Stimulated activated naive B cell treated with anti-CD40 and anti-IgM and Interleukin-4, amounts not matched to agents 10 μg/mL and 1 μg/mL and 100 μg/mL, for 72 hours (primary cell): ENCODE measurements around the gene KLHL22.

Source experiments
- ATAC-seq, 2 donors: fragments of 150-1000 bp; cut with Tn5 transposase; replicated peaks; 2 replicates each; pipeline ENCODE4 v1.10.0; 2021; ENCODE audit warnings: moderate library complexity in 1 of 2
- DNase-seq: peaks from one replicate; pipeline ENCODE4 v3.0.0; 2021
- H3K27ac Mint-ChIP-seq: one replicate; pipeline ENCODE4 v1.8.0; 2022; ENCODE audit warnings: mild to moderate bottlenecking, mixed read lengths
- H3K27me3 Mint-ChIP-seq, 2 donors: one replicate each; pipeline ENCODE4 v1.8.0; 2022; ENCODE audit warnings: mixed read lengths in 2 of 2
- H3K36me3 Mint-ChIP-seq, 2 donors: one replicate each; pipeline ENCODE4 v1.8.0; 2022; ENCODE audit warnings: mixed read lengths in 2 of 2, mild to moderate bottlenecking in 1 of 2
- H3K4me1 Mint-ChIP-seq, 2 donors: one replicate each; pipeline ENCODE4 v1.8.0; 2022; ENCODE audit warnings: mixed read lengths in 2 of 2, mild to moderate bottlenecking in 1 of 2
- H3K4me3 Mint-ChIP-seq, 2 donors: one replicate each; pipeline ENCODE4 v1.8.0; 2022; ENCODE audit warnings: mild to moderate bottlenecking in 2 of 2, mixed read lengths in 2 of 2, moderate library complexity in 1 of 2
- H3K9me3 Mint-ChIP-seq, 2 donors: one replicate each; pipeline ENCODE4 v1.8.0; 2022; ENCODE audit warnings: mixed read lengths in 2 of 2, mild to moderate bottlenecking in 1 of 2

KLHL22 gene

DNA sequence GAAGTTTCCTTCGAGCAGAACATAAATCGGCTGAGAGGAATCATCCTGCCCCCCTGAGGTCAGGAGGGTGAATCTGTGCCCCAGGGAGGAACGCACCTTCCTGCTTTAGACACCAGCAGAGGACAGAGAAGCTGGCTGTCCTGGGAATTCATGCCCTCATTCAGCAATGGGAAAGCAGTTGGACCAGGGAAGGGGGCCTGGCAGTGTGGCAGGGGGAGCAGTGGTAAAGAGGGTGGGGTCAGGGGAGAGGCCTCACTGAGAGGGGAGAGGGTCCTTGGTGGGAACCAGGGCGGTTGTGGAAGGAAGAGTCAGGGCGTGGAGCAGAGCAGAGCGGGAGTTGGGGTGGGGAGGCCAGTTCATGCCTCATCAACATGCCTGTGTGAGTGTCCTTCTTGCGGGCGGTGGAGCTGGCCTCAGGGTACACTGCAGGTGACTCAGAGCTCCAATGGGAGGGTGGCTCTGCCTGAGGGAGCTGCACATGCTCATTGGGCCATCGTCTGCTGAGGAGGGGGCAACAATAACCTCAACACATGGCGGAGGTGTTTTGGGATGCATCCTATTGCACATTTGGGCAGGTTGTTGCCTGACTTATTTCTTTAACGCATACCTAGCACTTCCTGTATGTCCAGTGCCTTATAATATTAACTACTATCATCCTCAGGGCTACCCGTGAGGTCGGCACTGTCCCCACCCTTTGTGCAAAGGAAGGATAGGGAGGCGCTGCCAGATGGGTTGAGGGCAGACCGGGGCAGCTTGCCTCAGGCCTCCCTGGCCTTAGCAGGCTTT, 35.0 kb upstream of the KLHL22 start:
- Mint-ChIP-seq H3K36me3 (peaks cover 24 to 50% of the 10 kb centered on the region in 2 donors), H3K9me3 (no peaks in the 10 kb centered on the region), H3K27me3 (no peaks in the 10 kb centered on the region), H3K27ac (peak overlapping the region; percentile 47), H3K4me1 (peaks cover 32 to 48% of the 10 kb centered on the region in 2 donors), H3K4me3 (no peak overlapping the region)
- DNase-seq (no peak), ATAC-seq (no peak)

DNA sequence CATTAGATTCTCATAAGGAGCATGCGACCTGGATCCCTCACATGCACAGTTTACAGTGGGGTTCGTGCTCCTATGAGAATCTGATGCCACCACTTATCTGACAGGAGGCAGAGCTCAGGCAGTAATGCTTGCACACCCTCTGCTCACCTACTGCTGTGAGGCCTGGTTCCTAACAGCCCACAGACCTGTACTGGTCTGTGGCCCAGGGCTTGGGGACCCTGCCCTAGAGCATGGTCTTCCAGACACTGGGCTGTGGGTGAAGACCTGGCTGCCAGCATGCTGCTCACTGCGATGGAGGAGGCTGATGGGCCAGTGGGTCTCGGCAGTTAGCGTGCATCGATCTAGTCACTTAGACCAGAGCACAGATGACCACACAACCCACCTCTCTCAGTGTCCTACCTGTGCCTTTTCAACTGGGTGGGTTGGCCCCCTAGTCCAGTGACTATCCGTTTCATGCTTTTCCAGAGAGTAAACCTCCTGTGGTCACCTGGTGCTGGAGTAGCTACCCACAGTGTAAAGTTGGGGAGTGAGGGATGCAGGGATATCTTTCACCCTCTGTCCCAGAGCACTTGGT, 32.9 kb upstream of the KLHL22 start:
- DNase-seq (no peak), ATAC-seq (no peak)
- Mint-ChIP-seq H3K36me3 (peaks cover 19 to 48% of the 10 kb centered on the region in 2 donors), H3K27me3 (no peaks in the 10 kb centered on the region), H3K27ac (no peak overlapping the region), H3K9me3 (no peaks in the 10 kb centered on the region), H3K4me1 (peaks cover 34 to 46% of the 10 kb centered on the region in 2 donors), H3K4me3 (no peak overlapping the region)

DNA sequence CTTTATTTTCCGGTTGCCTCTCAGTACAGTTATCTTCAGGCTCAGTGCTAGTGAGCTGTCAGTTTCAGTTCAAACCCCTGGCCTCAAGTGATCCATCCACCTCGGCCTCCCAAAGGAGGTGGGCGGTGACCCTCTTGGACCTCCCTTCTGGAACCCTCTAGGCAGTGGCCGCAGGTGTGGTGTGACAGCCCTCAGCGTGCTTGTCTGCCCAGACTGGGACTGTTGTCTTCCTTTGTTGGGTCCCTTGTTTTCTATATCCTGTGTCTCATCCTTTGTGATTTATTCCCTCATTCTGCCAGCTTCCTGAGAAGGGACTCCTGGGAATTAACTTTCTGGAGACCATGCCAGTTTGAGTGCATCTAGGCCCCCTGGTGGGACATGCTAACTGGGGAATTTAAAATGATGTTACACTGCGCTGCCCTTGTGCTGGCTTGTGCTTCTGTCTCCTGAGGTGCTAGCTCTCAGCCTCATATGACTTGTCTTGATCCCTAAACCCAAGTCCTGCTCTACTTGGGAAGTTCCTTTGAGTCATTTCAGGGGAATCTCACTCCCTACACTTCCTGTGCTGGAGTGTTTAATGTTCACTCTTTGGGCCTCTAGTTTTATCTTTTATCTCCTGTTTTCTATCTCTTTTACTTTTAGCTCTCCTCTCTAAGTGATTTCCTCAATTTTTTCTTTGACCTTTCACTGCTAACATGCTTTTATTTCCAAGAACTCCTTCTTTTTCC, 31.2 kb upstream of the KLHL22 start:
- Mint-ChIP-seq H3K9me3 (no peaks in the 10 kb centered on the region), H3K4me3 (no peak overlapping the region), H3K36me3 (peaks cover 28 to 48% of the 10 kb centered on the region in 2 donors), H3K4me1 (peaks cover 38 to 51% of the 10 kb centered on the region in 2 donors), H3K27ac (peak overlapping the region; percentile 44), H3K27me3 (no peaks in the 10 kb centered on the region)
- no peak for DNase-seq
- no peak for ATAC-seq

DNA sequence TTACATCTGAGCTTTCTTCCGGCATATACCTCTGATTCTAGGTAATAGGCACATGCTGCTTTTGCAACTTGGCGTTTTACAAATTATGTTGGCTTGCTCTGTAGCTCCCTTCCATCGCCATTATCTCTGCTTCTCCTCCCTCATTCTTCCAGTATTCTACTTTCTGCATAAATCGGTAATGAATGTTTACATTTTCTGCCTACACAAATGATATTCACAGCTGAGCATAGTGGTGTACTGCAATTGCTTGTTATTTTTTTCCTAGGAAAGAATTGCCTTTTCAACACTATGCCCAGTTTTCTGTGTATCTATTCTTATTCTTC, 30.7 kb upstream of the KLHL22 start:
- Mint-ChIP-seq H3K36me3 (peaks cover 28 to 43% of the 10 kb centered on the region in 2 donors), H3K4me1 (peaks cover 33 to 46% of the 10 kb centered on the region in 2 donors), H3K4me3 (no peak overlapping the region), H3K27me3 (no peaks in the 10 kb centered on the region), H3K27ac (no peak overlapping the region), H3K9me3 (no peaks in the 10 kb centered on the region)
- DNase-seq (no peak), ATAC-seq (no peak)

DNA sequence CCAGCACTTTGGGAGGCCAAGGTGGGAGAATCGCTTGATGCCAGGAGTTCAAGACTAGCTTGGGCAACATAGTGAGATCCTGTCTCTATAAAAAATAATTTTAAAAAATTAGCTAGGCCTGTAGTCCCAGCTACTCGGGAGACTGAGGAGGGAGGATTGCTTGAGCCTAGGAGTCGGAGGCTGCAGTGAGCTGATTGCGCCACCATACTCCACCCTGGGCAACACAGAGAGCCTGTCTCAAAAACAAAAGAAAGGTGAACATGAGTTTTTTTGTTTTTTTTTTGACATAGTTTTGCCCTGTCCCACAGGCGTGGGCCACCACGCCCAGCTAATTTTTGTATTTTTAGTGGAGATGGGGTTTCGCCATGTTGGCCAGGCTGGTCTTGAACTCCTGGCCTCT, 29.5 kb upstream of the KLHL22 start:
- H3K27ac Mint-ChIP-seq, result no peak overlapping the region
- no peak overlapping the region for H3K4me3 Mint-ChIP-seq
- no peak for ATAC-seq
- no peaks in the 10 kb centered on the region for H3K27me3 Mint-ChIP-seq
- H3K9me3 Mint-ChIP-seq, result no peaks in the 10 kb centered on the region
- H3K4me1 Mint-ChIP-seq, result peaks cover 35 to 46% of the 10 kb centered on the region in 2 donors
- H3K36me3 Mint-ChIP-seq, result peaks cover 31 to 45% of the 10 kb centered on the region in 2 donors
- no peak for DNase-seq

DNA sequence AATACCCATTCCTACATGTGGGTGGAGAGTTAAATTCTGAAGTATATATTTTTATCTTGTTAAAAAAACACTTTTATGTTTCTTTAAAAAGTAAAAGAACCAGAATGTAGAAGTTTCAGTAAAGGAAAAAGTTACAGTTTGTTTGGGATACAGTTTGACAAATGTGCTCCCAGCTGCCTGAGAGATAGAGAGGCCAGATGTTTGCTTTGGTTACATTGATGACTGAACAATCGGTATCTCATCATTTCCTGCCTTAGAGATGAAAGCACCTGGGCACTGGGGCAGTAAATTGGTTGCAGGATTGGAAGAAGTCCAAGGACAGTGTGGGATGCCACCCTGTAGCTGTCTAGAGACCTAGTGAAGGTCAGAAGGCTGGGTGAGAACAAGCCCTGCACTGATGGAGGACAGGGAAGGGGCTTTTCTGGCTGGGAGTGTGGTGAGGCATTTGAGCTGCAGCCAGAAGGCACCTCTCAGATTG, 28.4 kb upstream of the KLHL22 start:
- H3K36me3 Mint-ChIP-seq, result peaks cover 30 to 50% of the 10 kb centered on the region in 2 donors
- ATAC-seq, result peak; percentile 67 to 86
- H3K4me1 Mint-ChIP-seq, result peaks cover 37 to 52% of the 10 kb centered on the region in 2 donors
- H3K9me3 Mint-ChIP-seq, result no peaks in the 10 kb centered on the region
- no peaks in the 10 kb centered on the region for H3K27me3 Mint-ChIP-seq
- DNase-seq, result peak; percentile 9
- H3K27ac Mint-ChIP-seq, result peak overlapping the region; percentile 93
- H3K4me3 Mint-ChIP-seq, result no peak overlapping the region

DNA sequence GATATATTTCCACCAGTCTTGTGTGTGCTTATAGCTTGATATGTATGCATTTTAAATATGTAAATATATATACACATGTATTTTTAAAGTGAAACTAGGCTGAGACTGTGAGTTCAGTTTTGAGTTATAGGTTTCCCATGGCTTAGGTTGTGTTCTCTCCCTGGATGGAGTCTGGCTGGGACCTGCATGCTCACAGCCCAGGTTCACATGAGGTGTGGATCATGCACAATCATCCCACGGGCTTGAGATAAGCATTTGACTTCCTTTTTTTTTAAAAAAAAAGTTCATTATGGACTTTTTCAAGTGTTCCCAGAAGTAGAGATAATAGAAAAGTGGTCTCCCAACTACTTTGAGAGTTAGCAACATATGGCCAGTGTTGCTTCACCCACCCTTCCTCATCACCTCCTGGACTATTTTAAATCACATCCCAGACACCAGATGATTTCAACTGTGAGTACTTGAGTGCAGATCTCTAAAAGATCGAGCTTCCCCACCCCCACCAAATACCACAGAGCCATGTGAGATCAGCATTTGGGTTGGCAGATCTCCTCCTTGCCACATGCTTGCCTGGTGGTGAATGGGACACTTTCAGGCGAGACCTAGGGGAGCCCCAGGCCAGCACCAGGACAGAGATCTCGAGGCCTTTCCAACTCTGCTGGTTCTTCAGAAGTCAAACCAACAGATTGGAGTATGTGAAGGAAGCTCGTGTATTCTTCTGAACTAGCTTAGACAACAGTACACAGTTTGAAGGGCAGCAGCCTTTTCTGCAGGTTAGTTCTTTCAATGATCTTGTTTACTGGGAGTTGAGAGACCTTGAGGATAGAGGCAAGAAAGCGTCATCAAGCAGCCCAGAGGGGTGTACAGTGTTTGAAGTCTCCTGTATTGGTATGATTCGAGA, 27.7 kb upstream of the KLHL22 start:
- ATAC-seq (peak in 1 of 2 donors; percentile 29), DNase-seq (no peak)
- H3K4me1 Mint-ChIP-seq, result peaks cover 41 to 58% of the 10 kb centered on the region in 2 donors
- H3K36me3 Mint-ChIP-seq, result peaks cover 33 to 52% of the 10 kb centered on the region in 2 donors
- no peaks in the 10 kb centered on the region for H3K27me3 Mint-ChIP-seq
- H3K4me3 Mint-ChIP-seq, result no peak overlapping the region
- no peaks in the 10 kb centered on the region for H3K9me3 Mint-ChIP-seq
- H3K27ac Mint-ChIP-seq, result peak overlapping the region; percentile 73

DNA sequence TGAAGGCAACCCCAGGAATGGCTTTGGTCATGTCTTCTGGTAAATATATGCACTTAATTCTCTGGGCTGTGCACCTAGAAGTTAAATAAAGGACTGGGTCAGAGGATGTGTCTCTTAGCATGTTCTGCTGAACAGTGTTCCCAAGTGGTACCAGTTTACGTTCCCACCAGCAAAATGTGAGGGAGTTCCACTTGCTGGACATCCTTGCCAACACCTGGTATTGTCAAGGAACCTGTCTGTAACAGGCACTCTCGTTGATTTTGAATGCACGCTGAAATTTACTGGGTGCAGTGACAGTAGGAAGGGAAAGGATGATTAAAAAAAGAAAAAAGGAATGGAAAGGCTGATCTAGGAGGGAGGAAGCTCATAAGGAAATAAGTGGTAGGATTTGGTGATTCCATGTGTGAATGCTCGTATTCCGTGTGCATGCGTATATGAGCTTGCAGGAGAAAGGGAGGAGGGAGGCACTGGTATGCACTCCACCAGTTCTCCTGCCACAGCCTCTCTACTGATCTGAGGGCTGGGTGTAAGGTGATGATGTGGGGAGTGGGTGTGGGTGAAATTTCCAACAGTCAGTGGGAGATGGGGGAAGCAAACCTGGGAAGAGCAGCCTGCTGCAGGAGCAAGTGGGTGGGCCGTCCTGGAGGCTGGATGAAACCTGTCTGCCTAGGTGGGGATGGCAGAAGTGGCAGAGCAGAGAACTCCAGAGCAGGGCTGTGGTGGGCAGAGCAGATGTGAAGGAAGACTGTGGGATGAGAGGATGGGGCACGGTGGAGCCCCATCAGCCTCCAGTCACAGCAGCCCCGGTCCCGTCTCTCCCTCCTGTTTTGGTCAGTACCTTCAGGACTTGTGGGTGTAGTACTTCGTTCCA, 26.8 kb upstream of the KLHL22 start:
- H3K27ac Mint-ChIP-seq, result no peak overlapping the region
- ATAC-seq (no peak), DNase-seq (no peak)
- peaks cover 33 to 47% of the 10 kb centered on the region in 2 donors for H3K36me3 Mint-ChIP-seq
- peaks cover 45 to 66% of the 10 kb centered on the region in 2 donors for H3K4me1 Mint-ChIP-seq
- no peak overlapping the region for H3K4me3 Mint-ChIP-seq
- H3K27me3 Mint-ChIP-seq, result no peaks in the 10 kb centered on the region
- no peaks in the 10 kb centered on the region for H3K9me3 Mint-ChIP-seq

DNA sequence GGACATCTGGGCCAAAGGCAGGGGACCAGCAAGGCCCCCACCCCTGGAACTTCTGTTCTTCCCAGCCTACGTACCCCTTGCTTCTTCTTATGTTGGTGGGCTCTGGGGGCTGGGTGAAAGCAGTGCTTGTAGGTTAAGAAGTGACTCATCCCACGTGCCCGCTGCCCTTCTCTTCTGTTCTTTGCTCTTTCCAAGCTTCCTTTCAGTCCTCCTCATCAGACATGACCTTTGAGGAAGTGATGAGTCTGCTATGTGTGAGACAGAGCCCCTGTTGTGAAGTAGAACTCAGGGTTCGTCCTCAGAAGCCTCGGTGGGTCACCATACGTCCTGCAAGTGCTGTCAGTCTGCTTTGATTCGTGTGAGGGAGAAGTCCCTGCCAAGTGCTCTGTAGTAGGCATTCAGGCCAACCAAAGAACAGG, 24.5 kb upstream of the KLHL22 start:
- no peaks in the 10 kb centered on the region for H3K27me3 Mint-ChIP-seq
- ATAC-seq (peak; percentile 45 to 70), DNase-seq (no peak)
- no peak overlapping the region for H3K27ac Mint-ChIP-seq
- H3K4me1 Mint-ChIP-seq, result peaks cover 39 to 62% of the 10 kb centered on the region in 2 donors
- no peaks in the 10 kb centered on the region for H3K9me3 Mint-ChIP-seq
- H3K4me3 Mint-ChIP-seq, result no peak overlapping the region
- H3K36me3 Mint-ChIP-seq, result peaks cover 31 to 42% of the 10 kb centered on the region in 2 donors

DNA sequence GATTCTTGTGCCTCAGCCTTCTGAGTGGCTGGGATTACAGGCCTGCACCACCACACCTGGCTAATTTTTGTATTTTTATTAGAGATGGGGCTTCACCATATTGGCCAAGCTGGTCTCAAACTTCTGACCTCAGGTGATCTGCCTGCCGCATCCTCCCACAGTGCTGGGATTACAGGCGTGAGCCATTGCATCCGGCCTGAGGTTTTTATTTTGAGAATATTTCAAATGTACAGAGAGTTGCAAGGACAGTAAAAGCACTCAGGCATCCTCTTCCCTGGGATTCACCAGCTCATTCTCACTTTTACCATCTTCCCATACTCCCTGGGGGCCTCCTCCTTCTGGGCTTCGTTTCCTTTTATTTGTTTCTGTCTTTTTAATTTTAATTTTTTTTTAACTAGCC, 24.0 kb upstream of the KLHL22 start:
- peaks cover 31 to 45% of the 10 kb centered on the region in 2 donors for H3K36me3 Mint-ChIP-seq
- no peaks in the 10 kb centered on the region for H3K27me3 Mint-ChIP-seq
- no peaks in the 10 kb centered on the region for H3K9me3 Mint-ChIP-seq
- H3K27ac Mint-ChIP-seq, result peak overlapping the region; percentile 31
- H3K4me1 Mint-ChIP-seq, result peaks cover 41 to 68% of the 10 kb centered on the region in 2 donors
- H3K4me3 Mint-ChIP-seq, result no peak overlapping the region
- ATAC-seq (no peak), DNase-seq (no peak)

DNA sequence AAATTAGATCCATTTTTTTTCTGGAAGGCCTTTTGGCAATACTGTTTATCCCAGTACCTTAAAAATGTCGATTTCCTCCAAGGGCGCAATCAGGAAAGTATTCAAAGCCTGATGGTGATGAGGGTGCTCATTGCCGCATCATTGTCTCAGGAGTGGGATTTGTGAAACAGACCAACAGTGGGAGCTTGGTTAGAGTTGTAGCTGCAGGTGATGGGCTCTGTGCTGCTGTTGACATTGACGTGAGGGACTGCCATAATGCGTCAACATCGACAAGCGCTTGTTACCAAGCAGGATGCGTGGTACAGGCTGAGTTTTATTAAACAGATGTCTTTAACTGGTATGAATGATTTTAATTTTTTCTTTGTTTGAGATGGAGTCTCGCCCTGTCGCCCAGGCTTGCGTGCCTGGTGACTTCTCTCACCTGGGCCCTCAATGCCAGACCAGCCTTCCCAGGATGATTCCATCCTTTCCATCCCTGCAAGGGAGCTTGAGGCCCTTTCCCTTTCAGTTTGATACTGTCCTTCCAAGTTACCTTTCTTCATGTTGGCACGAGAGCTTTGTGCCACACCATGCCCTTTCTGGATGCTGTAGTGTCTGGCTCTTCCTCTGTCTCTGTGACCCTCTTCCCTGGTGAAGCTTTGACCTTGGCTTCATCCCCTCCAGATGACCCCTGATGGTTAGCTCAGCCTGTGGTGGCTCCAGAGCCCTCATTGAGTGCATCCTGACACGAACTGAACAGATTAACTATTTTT, 22.4 kb upstream of the KLHL22 start:
- no peak for ATAC-seq
- no peak overlapping the region for H3K4me3 Mint-ChIP-seq

DNA sequence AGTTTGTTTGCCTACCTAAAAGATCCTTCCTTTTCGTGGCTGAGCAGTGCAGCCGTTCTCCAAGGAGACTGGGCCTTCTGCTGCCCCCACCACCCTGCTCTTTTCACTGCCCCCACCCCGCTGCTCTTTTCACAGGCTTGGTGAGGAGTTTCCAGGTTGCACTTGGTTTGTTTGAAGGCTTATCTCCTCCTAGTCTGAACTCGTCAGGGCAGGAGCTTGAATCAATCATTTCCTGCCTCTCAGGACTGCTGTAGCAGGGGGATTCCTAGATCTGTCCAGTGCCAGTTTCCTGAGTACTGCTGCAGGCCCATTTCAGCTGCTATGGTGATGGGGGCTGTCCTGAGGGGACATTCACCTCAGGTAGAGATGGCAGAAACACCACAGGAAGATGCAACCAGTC, 21.8 kb upstream of the KLHL22 start:
- no peaks in the 10 kb centered on the region for H3K27me3 Mint-ChIP-seq
- H3K27ac Mint-ChIP-seq, result peak overlapping the region; percentile 37
- DNase-seq (no peak), ATAC-seq (no peak)
- peaks cover 26 to 42% of the 10 kb centered on the region in 2 donors for H3K36me3 Mint-ChIP-seq
- peaks cover 33 to 63% of the 10 kb centered on the region in 2 donors for H3K4me1 Mint-ChIP-seq
- no peak overlapping the region for H3K4me3 Mint-ChIP-seq
- H3K9me3 Mint-ChIP-seq, result no peaks in the 10 kb centered on the region

More for the DNA sequence above, 22.4 kb upstream of the KLHL22 start:
- Mint-ChIP-seq H3K9me3 (no peaks in the 10 kb centered on the region), H3K36me3 (peaks cover 28 to 44% of the 10 kb centered on the region in 2 donors), H3K4me1 (peaks cover 36 to 69% of the 10 kb centered on the region in 2 donors), H3K27me3 (no peaks in the 10 kb centered on the region), H3K27ac (peak overlapping the region; percentile 11)
- no peak for DNase-seq
